Stimulated activated memory B cell treated with anti-CD40 and anti-IgM and Interleukin-4, amounts not matched to agents 10 μg/mL and 1 μg/mL and 100 μg/mL, for 72 hours (primary cell): ENCODE results near the gene CMTM6.

ENCODE experiments used
- ATAC-seq: fragments of 150-1000 bp; cut with Tn5 transposase; 2 replicates; pipeline ENCODE4 v1.10.0; 2021
- H3K27ac Mint-ChIP-seq: one replicate; pipeline ENCODE4 v1.8.0; 2022; ENCODE audit warnings: mild to moderate bottlenecking, mixed read lengths
- H3K27me3 Mint-ChIP-seq: one replicate; pipeline ENCODE4 v1.8.0; 2022; ENCODE audit warnings: mixed read lengths
- H3K36me3 Mint-ChIP-seq: one replicate; pipeline ENCODE4 v1.8.0; 2022; ENCODE audit warnings: mixed read lengths
- H3K4me1 Mint-ChIP-seq: one replicate; pipeline ENCODE4 v1.8.0; 2022; ENCODE audit warnings: mixed read lengths
- H3K4me3 Mint-ChIP-seq: one replicate; pipeline ENCODE4 v1.8.0; 2022; ENCODE audit warnings: mild to moderate bottlenecking, moderate library complexity, mixed read lengths
- H3K9me3 Mint-ChIP-seq: one replicate; pipeline ENCODE4 v1.8.0; 2022; ENCODE audit warnings: mixed read lengths

The CMTM6 gene

GRCh38 chr3:32432711-32433530, 69.7 kb downstream of the CMTM6 start:
- Mint-ChIP-seq H3K4me1 (peaks cover 87% of the 10 kb centered on the region), H3K4me3 (peak overlapping the region; percentile 68), H3K9me3 (no peaks in the 10 kb centered on the region), H3K27me3 (no peaks in the 10 kb centered on the region), H3K36me3 (peaks cover 17% of the 10 kb centered on the region), H3K27ac (peak overlapping the region; percentile 93)
- peak; percentile 79 for ATAC-seq

GRCh38 chr3:32432045-32432710, 70.5 kb downstream of the CMTM6 start:
- peak overlapping the region; percentile 93 for H3K27ac Mint-ChIP-seq
- ATAC-seq: no peak
- peaks cover 90% of the 10 kb centered on the region for H3K4me1 Mint-ChIP-seq
- H3K9me3 Mint-ChIP-seq: no peaks in the 10 kb centered on the region
- peak overlapping the region; percentile 35 for H3K4me3 Mint-ChIP-seq
- no peaks in the 10 kb centered on the region for H3K27me3 Mint-ChIP-seq
- H3K36me3 Mint-ChIP-seq: peaks cover 17% of the 10 kb centered on the region

- H3K27ac Mint-ChIP-seq: peak overlapping the region; percentile 93
- peaks cover 85% of the 10 kb centered on the region for H3K4me1 Mint-ChIP-seq
- H3K36me3 Mint-ChIP-seq: peaks cover 17% of the 10 kb centered on the region
- no peaks in the 10 kb centered on the region for H3K9me3 Mint-ChIP-seq
- no peak for ATAC-seq
- no peaks in the 10 kb centered on the region for H3K27me3 Mint-ChIP-seq
- H3K4me3 Mint-ChIP-seq: no peak overlapping the region
These were observed 71.2 kb downstream of the CMTM6 start for GRCh38 chr3:32431481-32431880.
